Head of caudate nucleus (tissue), 42 donors: ENCODE data around the gene RASL10A.

ENCODE experiments used
- DNase-seq, 42 donors: peaks; one replicate each; pipeline versions ENCODE4 v3.0.0 to v3.0.0-alpha.2; 2020 to 2021; ENCODE audit warnings: mixed read lengths in 7 of 42
- intact Hi-C: fragments of 100-400 bp; cut with DNase I; formaldehyde crosslinking; loops from one replicate; pipeline ENCODE4 v1.15.0; 2022

RASL10A gene

DNA sequence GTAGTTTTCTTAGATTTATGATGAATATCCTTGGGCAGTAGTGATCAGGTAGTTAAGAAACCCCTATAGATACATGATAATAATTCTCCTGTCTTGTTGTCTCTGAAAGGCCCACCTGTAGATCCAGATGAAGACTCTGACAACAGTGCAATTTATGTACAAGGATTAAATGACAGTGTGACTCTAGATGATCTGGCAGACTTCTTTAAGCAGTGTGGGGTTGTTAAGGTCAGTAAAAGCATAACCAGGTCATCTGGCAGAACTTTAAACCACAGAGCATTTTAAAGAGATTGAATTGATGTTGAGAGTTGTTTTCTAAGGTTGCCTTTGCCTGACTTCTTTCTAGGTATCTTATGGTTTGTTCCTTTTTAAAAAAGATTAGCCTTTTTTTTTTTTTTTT lies 23.1 kb downstream of the RASL10A start:
- intact Hi-C loops: no loop called here
- no peak for DNase-seq

DNA sequence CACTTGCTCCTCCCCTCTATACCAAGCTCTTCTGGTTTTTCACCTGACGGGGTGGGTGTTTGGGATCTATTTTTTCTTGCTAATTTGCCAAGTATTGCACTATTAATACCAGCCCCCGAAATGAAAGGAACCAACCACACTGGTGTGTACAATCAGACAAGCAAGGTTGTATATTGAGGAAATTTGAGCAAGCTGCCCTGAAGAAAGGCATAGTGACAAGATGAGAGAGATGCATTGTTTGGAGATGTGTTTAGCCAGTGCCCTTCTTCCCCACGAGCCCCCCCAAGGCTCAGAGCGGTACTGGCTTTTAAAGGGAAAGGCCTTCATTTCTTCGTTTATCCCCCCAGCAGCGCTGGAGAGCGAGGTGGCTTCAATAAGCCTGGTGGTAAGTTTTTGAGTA lies 24.3 kb downstream of the RASL10A start:
- DNase-seq: peak in 8 of 42 donors; percentile 12 to 65 (median 40)
- intact Hi-C loops: no loop called here

GRCh38 chr22:29290061-29290460 lies 25.4 kb downstream of the RASL10A start:
- intact Hi-C loops: no loop called here

DNA sequence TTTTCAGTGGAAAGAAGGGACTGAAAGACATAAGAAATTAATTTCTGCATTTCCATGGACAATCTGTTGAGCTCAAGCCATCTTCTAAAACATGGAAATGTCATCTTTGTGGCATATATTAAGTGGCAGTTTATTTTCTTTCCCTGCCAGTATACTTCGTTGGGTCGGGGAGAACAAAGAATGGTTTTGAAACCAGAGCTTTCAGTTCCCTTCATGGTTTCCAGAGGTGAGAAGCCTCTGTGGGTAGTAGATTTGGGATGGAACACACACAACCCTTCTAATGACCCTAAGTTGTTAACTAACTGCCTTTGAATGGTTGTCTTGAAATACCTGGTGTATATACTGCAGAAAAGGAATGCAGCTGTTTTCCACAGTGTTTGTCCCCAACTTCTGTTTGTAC lies 26.7 kb downstream of the RASL10A start:
- DNase-seq: no peak
- intact Hi-C loops: no loop called here

More at GRCh38 chr22:29290061-29290460, 25.4 kb downstream of the RASL10A start:
- no peak for DNase-seq

DNA sequence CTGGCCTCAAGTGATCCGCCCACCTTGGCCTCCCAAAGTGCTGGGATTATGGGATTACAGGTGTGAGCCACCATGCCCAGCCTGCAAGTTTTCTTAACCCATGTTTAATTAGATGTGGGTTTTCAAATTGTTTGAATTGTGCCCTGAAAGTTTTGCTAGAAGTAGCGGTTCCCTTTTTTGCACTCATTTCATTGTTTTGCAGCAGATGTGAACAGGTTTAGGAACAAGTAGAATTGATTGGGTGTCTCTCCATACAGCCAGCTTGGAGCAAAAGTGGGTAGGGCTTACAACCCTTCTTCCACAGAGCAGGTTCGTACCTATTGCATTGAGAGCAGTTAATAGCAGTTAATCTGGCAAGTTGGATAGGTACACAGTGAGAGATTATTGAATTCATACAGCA lies 31.3 kb downstream of the RASL10A start:
- intact Hi-C loops: no loop called here
- no peak for DNase-seq

DNA sequence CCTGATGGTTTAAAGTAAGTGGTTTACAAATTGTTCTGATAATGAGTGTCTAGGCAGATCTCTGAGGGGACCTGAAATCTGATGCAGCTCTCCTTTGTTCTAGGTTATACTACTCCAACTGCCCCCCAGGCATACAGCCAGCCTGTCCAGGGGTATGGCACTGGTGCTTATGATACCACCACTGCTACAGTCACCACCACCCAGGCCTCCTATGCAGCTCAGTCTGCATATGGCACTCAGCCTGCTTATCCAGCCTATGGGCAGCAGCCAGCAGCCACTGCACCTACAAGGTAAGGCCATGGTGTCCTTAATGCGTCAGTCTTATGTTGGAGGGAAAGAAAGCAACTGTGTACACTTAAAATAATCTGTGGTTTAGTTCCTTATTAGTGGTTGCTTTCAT lies 37.6 kb downstream of the RASL10A start:
- DNase-seq: peak in 1 of 42 donors; percentile 4
- intact Hi-C loops: no loop called here

GRCh38 chr22:29275819-29276565 lies 39.5 kb downstream of the RASL10A start:
- DNase-seq: no peak
- intact Hi-C loops: no loop called here

DNA sequence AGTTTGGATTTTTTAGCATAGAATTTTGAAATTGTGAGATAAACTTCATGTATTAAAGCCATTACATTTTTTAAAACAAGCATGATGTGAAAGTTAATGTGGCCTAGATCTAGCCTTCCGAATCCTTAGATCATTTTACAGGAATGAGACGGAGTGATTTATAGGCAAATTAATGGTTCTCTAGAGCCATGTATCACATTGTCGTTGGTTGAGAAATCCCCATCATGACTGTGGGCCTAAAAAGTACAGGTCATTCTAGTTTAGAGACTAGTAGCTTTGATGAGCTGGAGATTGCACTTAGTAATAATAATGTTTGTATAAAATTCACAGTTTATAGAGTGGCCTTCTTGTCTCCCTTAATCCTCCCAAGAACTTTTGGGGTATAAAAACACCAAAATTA lies 40.3 kb downstream of the RASL10A start:
- intact Hi-C loops: no loop called here
- DNase-seq: no peak

GRCh38 chr22:29272624-29273023 lies 42.9 kb downstream of the RASL10A start:
- intact Hi-C loops: no loop called here

DNA sequence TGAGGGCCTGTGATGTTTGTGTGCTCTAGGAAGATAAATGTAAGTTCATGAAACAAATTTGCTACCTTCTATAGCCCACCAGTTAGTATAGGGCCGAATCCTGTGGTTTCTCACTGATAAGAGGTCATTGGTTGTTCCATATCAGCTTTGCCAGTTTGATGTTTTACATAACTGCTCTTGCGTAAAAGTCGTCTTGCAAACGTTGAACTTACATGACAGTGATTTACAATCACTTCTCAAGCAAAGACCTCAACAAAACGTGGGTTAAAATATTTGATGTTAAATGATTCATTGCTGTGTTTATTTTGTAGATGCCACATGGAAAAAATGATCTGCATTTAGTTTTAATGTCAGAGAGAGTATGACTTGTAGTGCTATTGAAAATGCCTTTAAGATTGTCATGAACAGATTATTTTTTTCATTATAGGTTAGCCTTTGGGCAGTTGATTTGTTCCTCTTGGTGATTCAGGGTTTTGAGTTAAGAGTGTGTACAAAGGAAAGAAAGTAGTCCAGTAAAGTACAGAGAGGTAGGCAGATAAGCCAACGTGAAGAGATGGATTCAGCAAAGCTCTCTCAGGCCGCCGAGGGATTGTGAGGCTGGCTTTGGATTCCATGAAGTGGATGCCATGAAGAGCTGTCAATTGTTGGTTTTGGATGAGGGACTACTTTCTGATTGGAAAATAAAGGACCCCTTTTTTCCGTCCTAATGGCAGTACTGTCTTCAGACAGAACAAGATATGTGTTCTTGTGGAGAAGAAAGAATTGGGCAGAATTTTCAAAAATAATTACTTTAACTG lies 44.8 kb downstream of the RASL10A start:
- peak in 2 of 42 donors; percentile 25 to 29 for DNase-seq
- intact Hi-C loops: no loop called here

More at GRCh38 chr22:29272624-29273023, 42.9 kb downstream of the RASL10A start:
- peak in 2 of 42 donors; percentile 5 to 29 for DNase-seq

- intact Hi-C loops: loop anchor here (5.0 kb wide), 1 partner anchor 37 kb away; the partner anchor contains the start of gene GAS2L1
- peak in 2 of 42 donors; percentile 24 to 38 for DNase-seq
Observed at GRCh38 chr22:29269731-29270474, 45.6 kb downstream of the RASL10A start.

DNA sequence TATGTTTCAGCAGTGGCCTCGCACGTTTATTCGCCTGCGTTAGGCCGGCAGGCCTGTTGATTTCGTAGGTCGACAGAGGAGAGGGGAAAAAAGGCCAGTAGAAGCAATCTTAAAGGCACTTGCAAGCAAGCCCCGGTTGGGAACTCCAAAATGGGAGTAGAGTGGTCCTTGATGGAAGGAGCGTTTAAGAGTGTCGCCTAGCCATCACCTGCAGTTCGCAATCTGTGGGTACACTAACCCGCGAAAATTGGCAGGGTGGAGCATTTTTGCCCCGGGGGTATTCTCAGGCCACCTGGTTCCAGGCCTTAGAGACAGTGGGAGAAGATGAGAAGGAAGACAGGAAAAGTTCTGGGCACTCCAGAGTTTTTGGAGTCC lies 46.3 kb downstream of the RASL10A start:
- intact Hi-C loops: loop anchor here (5.0 kb wide), 1 partner anchor 38 kb away; the partner anchor contains the start of gene GAS2L1
- DNase-seq: peak in 1 of 42 donors; percentile 28

GRCh38 chr22:29268511-29269229 lies 46.8 kb downstream of the RASL10A start:
- peak in 40 of 42 donors; percentile 30 to 85 (median 63) for DNase-seq
- intact Hi-C loops: loop anchor here (5.0 kb wide), 1 partner anchor 39 kb away; the partner anchor contains the start of gene GAS2L1

GRCh38 chr22:29267858-29268510 lies 47.5 kb downstream of the RASL10A start, which contains the start of the genes EWSR1 and RHBDD3:
EWSR1 (plus strand) TSS chr22:29268268; CDS start chr22:29268337, 69 bp downstream.
RHBDD3 (minus strand) TSS chr22:29267981; CDS start chr22:29265626, 2,355 bp downstream.
- intact Hi-C loops: loop anchor here (5.0 kb wide), 1 partner anchor 39 kb away; the partner anchor contains the start of gene GAS2L1
- peak; percentile 88 to 99 (median 96) for DNase-seq

DNA sequence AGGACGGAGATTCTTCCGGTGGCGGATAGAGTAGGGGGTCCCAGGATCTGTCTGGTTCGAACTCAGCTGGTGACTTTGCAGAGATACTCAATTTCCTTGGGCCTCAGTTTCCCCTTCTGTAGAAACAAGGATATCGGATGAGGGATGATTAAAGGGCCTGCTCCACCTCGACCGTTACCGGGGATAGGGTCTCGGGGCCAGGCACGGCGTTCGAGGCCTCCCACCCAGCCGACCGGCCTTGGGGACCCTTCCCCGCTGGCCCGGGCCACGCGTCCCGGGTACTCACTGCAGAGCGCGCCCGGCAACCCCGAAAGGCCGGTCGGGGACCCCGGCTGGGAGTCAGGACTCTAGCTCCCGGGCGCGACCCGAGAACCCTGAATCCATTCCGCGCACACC lies 48.0 kb downstream of the RASL10A start:
- intact Hi-C loops: loop anchor here (5.0 kb wide), 1 partner anchor 40 kb away; the partner anchor contains the start of gene GAS2L1
- DNase-seq: peak in 1 of 42 donors; percentile 15

DNA sequence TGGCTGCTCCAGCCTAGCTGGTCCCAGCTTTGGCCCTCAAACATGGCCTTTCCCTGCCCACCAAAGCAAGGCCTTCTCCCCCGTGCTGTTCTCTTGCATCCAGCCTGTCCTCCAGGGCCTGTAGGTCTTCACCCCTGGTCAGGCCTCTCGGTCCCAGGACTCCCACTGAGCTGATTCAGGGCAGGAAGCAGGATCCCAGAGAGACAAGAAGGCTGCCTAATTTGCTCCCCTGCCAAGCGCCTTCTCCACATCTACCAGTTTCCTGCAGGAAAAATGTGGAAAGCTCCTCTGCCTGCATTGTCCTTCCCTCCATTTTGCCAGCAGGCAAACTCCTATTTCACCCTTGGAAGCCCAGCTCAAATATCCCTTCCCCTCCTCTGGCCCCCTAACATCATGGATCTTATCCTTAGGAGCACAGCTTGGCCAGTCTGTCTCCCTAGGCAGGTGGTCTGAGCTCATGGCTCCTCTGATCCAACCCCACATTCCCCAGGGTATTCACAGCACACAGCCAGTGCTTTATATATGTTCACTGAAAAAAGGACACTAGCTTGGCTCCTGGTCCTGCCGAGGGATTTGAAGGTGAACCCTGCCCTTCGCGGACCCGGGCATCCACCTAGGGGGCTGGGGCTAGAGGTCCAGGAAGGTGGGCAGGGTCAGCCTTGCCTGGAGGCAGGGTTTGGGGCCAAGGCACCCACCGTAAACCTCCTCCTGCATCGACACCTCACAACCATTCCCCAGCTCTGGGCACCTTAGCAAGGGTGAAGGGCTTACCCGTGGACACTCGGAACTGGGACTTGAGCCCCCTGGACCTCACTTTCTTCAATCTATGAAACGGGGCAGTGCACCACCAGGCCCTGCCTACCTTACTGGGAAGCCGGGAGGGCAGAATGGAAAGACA lies 48.7 kb downstream of the RASL10A start:
- intact Hi-C loops: loop anchor here (5.0 kb wide), 1 partner anchor 40 kb away; the partner anchor contains the start of gene GAS2L1

GRCh38 chr22:29265929-29266328 lies 49.6 kb downstream of the RASL10A start:
- DNase-seq: no peak
- intact Hi-C loops: loop anchor here (5.0 kb wide), 1 partner anchor 41 kb away; the partner anchor contains the start of gene GAS2L1

More for the DNA sequence above, 48.7 kb downstream of the RASL10A start:
- peak in 1 of 42 donors; percentile 33 for DNase-seq
